Heart left ventricle (tissue), 16 donors: ENCODE measurements around the gene HDAC4. TPM values are rescaled to one million over a fixed set of nuclear protein-coding genes. Genes with fewer than 3 reads are reported as not detected.

Experiments used
- ATAC-seq, 4 donors: fragments of 200-7000 bp; cut with Tn5 transposase; one replicate each; pipeline ENCODE4 v1.9.1; 2020 to 2022; ENCODE audit warnings: moderate library complexity in 4 of 4, mild to moderate bottlenecking in 3 of 4, moderate number of reproducible peaks in 1 of 4
- DNase-seq, 5 donors: peaks; one replicate each; pipeline ENCODE4 v3.0.0-alpha.2; 2020
- H3K27ac ChIP-seq, 12 donors: fragments of 200-600 bp; sonication (generic) in 4 of 12; one replicate each; pipeline versions ENCODE4 v1.5.0 to v1.8.0; 2016 to 2022; ENCODE audit warnings: mild to moderate bottlenecking in 2 of 12
- H3K27me3 ChIP-seq, 9 donors: fragments of 200-600 bp; sonication (generic) in 2 of 9; one replicate each; pipeline versions ENCODE4 v1.5.1 to v1.8.0; 2016 to 2022; ENCODE audit warnings: mild to moderate bottlenecking in 3 of 9
- H3K36me3 ChIP-seq, 9 donors: fragments of 200-600 bp; sonication (generic) in 2 of 9; one replicate each; pipeline versions ENCODE4 v1.5.0 to v1.8.0; 2018 to 2022; ENCODE audit warnings: mild to moderate bottlenecking in 2 of 9
- H3K4me1 ChIP-seq, 12 donors: fragments of 200-600 bp; sonication (generic) in 4 of 12; one replicate each; pipeline versions ENCODE4 v1.5.0 to v1.8.0; 2016 to 2022; ENCODE audit warnings: mild to moderate bottlenecking in 3 of 12
- H3K4me3 ChIP-seq, 12 donors: fragments of 200-600 bp; sonication (generic) in 4 of 12; one replicate each; pipeline versions ENCODE4 v1.5.0 to v1.8.0; 2017 to 2022; ENCODE audit warnings: mild to moderate bottlenecking in 9 of 12, moderate library complexity in 4 of 12
- H3K9me3 ChIP-seq, 12 donors: fragments of 200-600 bp; sonication (generic) in 4 of 12; one replicate each; pipeline versions ENCODE4 v1.5.0 to v1.8.0; 2016 to 2022; ENCODE audit warnings: mild to moderate bottlenecking in 1 of 12
- POLR2A ChIP-seq, 2 donors: fragments of 450-650 bp; IDR thresholded peaks; one replicate each; pipeline ENCODE4 v1.6.1; 2017; ENCODE audit warnings: antibody characterized with exemption in 2 of 2, mild to moderate bottlenecking in 2 of 2, moderate library complexity in 2 of 2
- WGBS, 4 donors: extraction: QIAGEN DNeasy Blood & Tissue Kit in 2 of 4; methylation state at CpG; one replicate each; pipeline versions ENCODE4 v1.1.5 to v1.1.7; 2013 to 2018; 5-methylcytosine and 5-hydroxymethylcytosine counted together
- intact Hi-C, 10 donors: fragments of 100-400 bp; cut with DNase I; formaldehyde crosslinking; loops; one replicate each; pipeline versions ENCODE4 v1.11.1 to v1.14.2; 2022
- polyA plus RNA-seq, 2 donors: library from polyadenylated mRNA; stranded (reverse); fragments of 200-250 nt; gene quantifications; one replicate each; pipeline ENCODE4 v1.2.3, GENCODE V29; 2013
- total RNA-seq, 9 donors: library from RNA; depleted of rRNA in 2 of 9; stranded (reverse); fragments of >200 nt in 2 of 9; fragmentation: NEBNext Ultra II Directional in 3 of 9; extraction: Animal tissue kit (Norgen Biotek cat#: 25700) in 3 of 9; gene quantifications; one replicate each; pipeline versions ENCODE4 v1.1.0 to v1.2.4, GENCODE V29; 2016 to 2023
- TF ChIP-seq, protein P1 (sequence below), 12 donors: fragments of 200-600 bp; sonication (generic) in 4 of 12; IDR thresholded peaks; one replicate each; pipeline versions ENCODE4 v1.5.0 to v1.8.0; 2018 to 2022; ENCODE audit warnings: antibody characterized with exemption in 12 of 12, mild to moderate bottlenecking in 5 of 12
- donor health status: ischemic (EF 13 %, LVEDD 7.1; RV severe dilation, severe dysfunction).
- donor health status: healthy with polysubstance abuse.
- donor health status: DM: no; HTN: yes; CAD: no.
- donor health status: DM: no; HTN: no; CAD: no.
- donor health status: ischemic (EF 25% LVEDD 6.9; RV normal size, moderate dysfunction).
- donor health status: ischemic (EF 25% LVEDD 5.7; RV mildly dilated, moderate dysfunction).
- donor health status: healthy.
- donor health status: DM: yes; HTN: yes; CAD: no.
- donor health status: ischemic (EF 35%, LVEDD 5.7; RV mildly dilated, moderate dysfunction).
- donor health status: nonischemic (EF 11% LVEDD 7.7; RV severe dilation, severe dysfunction).
- donor health status: DM: yes; HTN: yes; CAD: no.
- donor health status: PGD.
- donor health status: ischemic (EF 29% LVEDD 5.4; RV normal size, mild dysfunction).
- donor health status: nonischemic (EF 23%, LVEDD 6.1; RV moderate dilation, normal function).

HDAC4 gene
- total and polyA plus RNA-seq, 11 donors = 13.9 to 37.6 (median 27.5) TPM

DNA sequence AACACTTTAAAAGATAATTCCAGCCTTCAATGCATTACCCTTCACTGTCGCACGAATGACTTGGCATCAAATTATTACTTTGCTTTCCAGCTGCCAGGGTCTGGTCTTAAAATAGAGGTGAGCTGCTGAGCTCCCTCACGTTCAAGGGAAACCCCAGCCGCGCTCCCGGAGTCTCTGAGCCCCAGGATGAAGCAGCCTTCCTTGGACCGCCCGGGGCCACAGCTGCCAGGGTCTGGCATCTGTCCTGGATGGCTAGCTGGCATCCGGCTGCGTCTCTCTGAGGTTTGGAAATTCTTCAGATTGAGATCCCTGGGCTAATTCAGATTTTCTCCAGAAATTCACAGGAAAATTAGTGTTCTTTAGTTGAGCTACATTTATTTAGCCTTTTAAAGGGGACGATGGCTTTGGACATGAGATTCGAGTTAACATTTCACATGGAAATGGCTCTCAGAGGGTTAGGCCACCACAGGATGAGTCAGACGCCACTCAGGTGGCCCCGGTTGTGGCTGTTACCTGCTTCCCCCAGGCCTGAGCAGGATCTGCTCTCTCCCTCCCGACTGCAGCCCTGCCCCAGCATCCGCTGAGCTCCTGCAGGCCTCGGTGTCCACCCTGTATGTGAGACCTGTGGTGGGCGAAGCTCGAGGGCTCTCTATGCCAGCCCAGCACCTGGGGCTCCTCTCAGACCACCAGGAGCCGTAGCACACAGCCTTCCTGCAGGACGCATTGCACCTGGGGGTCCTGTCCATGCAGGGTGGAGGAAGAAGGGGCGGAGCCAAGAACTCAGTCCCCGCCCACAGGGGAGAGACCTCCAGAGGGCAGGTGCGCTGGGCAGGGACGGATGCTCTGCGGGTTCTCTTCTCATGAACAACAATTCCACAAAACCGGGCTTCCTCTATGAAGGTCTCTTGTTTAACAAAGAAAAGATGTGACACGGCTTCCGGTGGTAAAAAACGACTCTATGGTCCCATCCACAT lies 297.4 kb downstream of the HDAC4 start:
- Histone ChIP-seq H3K27me3 (no peaks in the 10 kb centered on the region), H3K9me3 (no peaks in the 10 kb centered on the region), H3K36me3 (peaks cover 0 to 94% (median 74%) of the 10 kb centered on the region in 9 donors), H3K4me1 (peaks cover 0 to 15% (median 0%) of the 10 kb centered on the region in 12 donors), H3K27ac (no peak overlapping the region), H3K4me3 (no peak overlapping the region)
- TF ChIP-seq, protein P1, sequence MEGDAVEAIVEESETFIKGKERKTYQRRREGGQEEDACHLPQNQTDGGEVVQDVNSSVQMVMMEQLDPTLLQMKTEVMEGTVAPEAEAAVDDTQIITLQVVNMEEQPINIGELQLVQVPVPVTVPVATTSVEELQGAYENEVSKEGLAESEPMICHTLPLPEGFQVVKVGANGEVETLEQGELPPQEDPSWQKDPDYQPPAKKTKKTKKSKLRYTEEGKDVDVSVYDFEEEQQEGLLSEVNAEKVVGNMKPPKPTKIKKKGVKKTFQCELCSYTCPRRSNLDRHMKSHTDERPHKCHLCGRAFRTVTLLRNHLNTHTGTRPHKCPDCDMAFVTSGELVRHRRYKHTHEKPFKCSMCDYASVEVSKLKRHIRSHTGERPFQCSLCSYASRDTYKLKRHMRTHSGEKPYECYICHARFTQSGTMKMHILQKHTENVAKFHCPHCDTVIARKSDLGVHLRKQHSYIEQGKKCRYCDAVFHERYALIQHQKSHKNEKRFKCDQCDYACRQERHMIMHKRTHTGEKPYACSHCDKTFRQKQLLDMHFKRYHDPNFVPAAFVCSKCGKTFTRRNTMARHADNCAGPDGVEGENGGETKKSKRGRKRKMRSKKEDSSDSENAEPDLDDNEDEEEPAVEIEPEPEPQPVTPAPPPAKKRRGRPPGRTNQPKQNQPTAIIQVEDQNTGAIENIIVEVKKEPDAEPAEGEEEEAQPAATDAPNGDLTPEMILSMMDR (IDR thresholded peaks at IDR 0.05) = no peak
- TF ChIP-seq POLR2A (IDR thresholded peaks at IDR 0.05) = no peak
- intact Hi-C loops = loop anchor here in 2 of 10 donors (10.0 kb wide), 1 partner anchor 69 kb away; no protein-coding TSS in a partner anchor
- ATAC-seq (peak in 2 of 4 donors; percentile 14 to 49), DNase-seq (no peak)
- 82 to 86% (median 84%) methylated on average over 29 to 30 of the region's 30 CpGs for WGBS, 4 donors

DNA sequence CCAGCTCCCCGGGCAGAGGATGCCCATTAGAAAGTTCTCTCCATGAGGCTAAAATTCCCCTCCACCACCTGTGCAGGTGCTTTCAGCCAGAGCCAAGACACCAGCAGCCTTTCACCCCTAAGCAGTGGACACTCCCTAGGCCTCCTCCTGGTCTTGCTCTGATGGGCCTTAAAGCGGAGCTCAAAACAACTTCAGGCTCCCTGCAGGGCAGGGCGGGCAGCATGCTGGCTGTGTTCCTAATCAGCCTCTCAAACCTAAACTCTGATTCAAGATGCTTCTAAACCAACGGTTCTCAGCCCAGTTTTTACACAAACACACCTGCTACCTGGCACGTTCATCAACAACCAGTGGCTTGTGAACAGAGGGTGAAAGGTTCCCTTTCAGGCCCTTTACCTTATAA lies 298.6 kb downstream of the HDAC4 start:
- no peaks in the 10 kb centered on the region for H3K27me3 ChIP-seq
- WGBS, 4 donors = 93 to 95% (median 94%) methylated on average over 5 of the region's 5 CpGs
- TF ChIP-seq, protein P1 (IDR thresholded peaks at IDR 0.05) = no peak
- no peak for TF ChIP-seq POLR2A (IDR thresholded peaks at IDR 0.05)
- intact Hi-C loops = loop anchor here in 2 of 10 donors (10.0 kb wide), 1 partner anchor 67 kb away; no protein-coding TSS in a partner anchor
- H3K27ac ChIP-seq = peak overlapping the region in 1 of 12 donors; percentile 1
- no peaks in the 10 kb centered on the region for H3K9me3 ChIP-seq
- no peak overlapping the region for H3K4me3 ChIP-seq
- ATAC-seq (no peak), DNase-seq (no peak)
- peaks cover 0 to 87% (median 73%) of the 10 kb centered on the region in 9 donors for H3K36me3 ChIP-seq
- H3K4me1 ChIP-seq = peaks cover 0 to 15% (median 0%) of the 10 kb centered on the region in 12 donors

DNA sequence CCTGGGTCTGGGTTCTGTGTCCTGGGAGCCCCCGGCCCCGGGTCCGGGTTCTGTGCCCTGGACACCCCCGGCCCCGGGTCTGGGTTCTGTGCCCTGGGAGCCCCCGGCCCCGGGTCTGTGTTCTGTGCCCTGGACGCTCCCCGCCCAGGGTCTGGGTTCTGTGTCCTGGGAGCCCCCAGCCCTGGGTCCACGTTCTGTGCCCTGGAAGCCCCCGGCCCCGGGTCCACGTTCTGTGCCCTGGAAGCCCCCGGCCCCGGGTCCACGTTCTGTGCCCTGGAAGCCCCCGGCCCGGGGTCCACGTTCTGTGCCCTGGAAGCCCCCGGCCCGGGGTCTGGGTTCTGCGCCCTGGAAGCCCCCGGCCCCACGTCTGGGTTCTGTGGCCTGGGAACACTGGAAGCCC lies 299.0 kb downstream of the HDAC4 start:
- no peak overlapping the region for H3K4me3 ChIP-seq
- peaks cover 0 to 82% (median 69%) of the 10 kb centered on the region in 9 donors for H3K36me3 ChIP-seq
- TF ChIP-seq POLR2A (IDR thresholded peaks at IDR 0.05) = no peak
- TF ChIP-seq, protein P1 (IDR thresholded peaks at IDR 0.05) = no peak
- 95 to 99% (median 96%) methylated on average over 16 to 24 of the region's 24 CpGs for WGBS, 4 donors
- peak overlapping the region in 1 of 12 donors; percentile 1 for H3K27ac ChIP-seq
- H3K27me3 ChIP-seq = no peaks in the 10 kb centered on the region
- intact Hi-C loops = loop anchor here in 2 of 10 donors (10.0 kb wide), 1 partner anchor 67 kb away; no protein-coding TSS in a partner anchor
- no peaks in the 10 kb centered on the region for H3K9me3 ChIP-seq
- H3K4me1 ChIP-seq = peaks cover 0 to 13% (median 0%) of the 10 kb centered on the region in 12 donors
- ATAC-seq = no peak
- no peak for DNase-seq

DNA sequence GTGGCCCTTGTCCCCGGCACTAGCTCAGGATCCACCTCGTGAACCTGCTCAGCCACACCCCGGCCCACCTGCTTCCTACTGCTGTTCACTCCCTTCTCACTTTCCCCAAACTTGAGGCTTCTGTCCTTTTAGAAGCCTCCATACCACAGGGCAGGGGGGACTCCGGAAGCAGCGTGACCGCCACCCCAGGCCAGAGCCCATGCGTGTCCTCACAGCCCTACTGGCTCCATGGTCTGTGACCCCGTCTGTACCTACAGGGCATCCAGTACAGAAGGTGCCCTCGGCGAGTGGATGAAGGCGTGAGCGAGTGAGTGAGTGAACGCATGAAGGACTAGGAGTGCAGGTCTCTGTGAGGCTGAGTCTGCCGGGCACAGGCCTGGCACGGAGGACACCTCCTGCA lies 299.7 kb downstream of the HDAC4 start:
- peaks cover 0 to 77% (median 67%) of the 10 kb centered on the region in 9 donors for H3K36me3 ChIP-seq
- H3K27me3 ChIP-seq = no peaks in the 10 kb centered on the region
- intact Hi-C loops = loop anchor here in 2 of 10 donors (10.0 kb wide), 1 partner anchor 66 kb away; no protein-coding TSS in a partner anchor
- ATAC-seq (no peak), DNase-seq (no peak)
- no peak overlapping the region for H3K4me3 ChIP-seq
- peaks cover 0 to 10% (median 0%) of the 10 kb centered on the region in 12 donors for H3K4me1 ChIP-seq
- no peak overlapping the region for H3K27ac ChIP-seq
- WGBS, 4 donors = 93 to 98% (median 96%) methylated on average over 15 of the region's 15 CpGs
- TF ChIP-seq POLR2A (IDR thresholded peaks at IDR 0.05) = no peak
- TF ChIP-seq, protein P1 (IDR thresholded peaks at IDR 0.05) = no peak
- no peaks in the 10 kb centered on the region for H3K9me3 ChIP-seq
